Keratinocyte (primary cell): Measurements from ENCODE around the gene CEP57L1. TPM values are rescaled to one million over a fixed set of nuclear protein-coding genes. Genes with fewer than 3 reads are reported as not detected.
A peak's percentile ranks its signal among the peaks of the same experiment; 100 is the strongest.

Source experiments
- DNase-seq: peaks from one replicate; pipeline ENCODE4 v3.0.0-alpha.2; 2011; ENCODE audit warnings: low read depth, missing footprints, low spot score
- FAIRE-seq: peaks from 2 replicates; lab custom pipeline; 2011; peaks lifted over from hg19 to GRCh38; lab: Jason Lieb, UNC
- H2AFZ ChIP-seq: 2 replicates; pipeline ENCODE4 v1.6.0; 2012; ENCODE audit warnings: low read length, control low read depth, inconsistent platforms; ENCODE audit not compliant: control insufficient read depth
- H3K27ac ChIP-seq: 2 replicates; pipeline ENCODE4 v1.5.1; 2011; ENCODE audit warnings: low read length; ENCODE audit not compliant: control insufficient read depth, insufficient read depth
- H3K27me3 ChIP-seq: 3 replicates; pipeline ENCODE4 v1.6.0; 2011; ENCODE audit warnings: low read length; ENCODE audit not compliant: control insufficient read depth, insufficient read depth; ENCODE audit errors: extremely low read depth
- H3K36me3 ChIP-seq, 2 experiments: 2 replicates in 1 of 2; 3 replicates in 1 of 2; pipeline ENCODE4 v1.5.1; 2011; ENCODE audit warnings: low read length in 2 of 2, mild to moderate bottlenecking in 1 of 2; ENCODE audit not compliant: control insufficient read depth in 2 of 2, insufficient read depth in 2 of 2; ENCODE audit errors: extremely low read depth in 1 of 2
- H3K4me1 ChIP-seq: 3 replicates; pipeline ENCODE4 v1.5.1; 2011; ENCODE audit warnings: low read length; ENCODE audit not compliant: control insufficient read depth, insufficient read depth; ENCODE audit errors: extremely low read depth
- H3K4me2 ChIP-seq: 3 replicates; pipeline ENCODE4 v1.6.0; 2011; ENCODE audit warnings: low read depth, low read length; ENCODE audit not compliant: control insufficient read depth, insufficient read depth; ENCODE audit errors: extremely low read depth
- H3K4me3 ChIP-seq, 3 experiments: fragments of 200-600 bp in 1 of 3; sonication (generic) in 1 of 3; 2 replicates in 2 of 3; 3 replicates in 1 of 3; pipeline ENCODE4 v1.5.1; 2011 to 2016; ENCODE audit warnings: low read length in 3 of 3, mild to moderate bottlenecking in 3 of 3, control low read depth in 2 of 3, inconsistent platforms in 1 of 3, low read depth in 1 of 3, mixed read lengths in 1 of 3, mixed run types in 1 of 3, moderate library complexity in 1 of 3; ENCODE audit not compliant: control insufficient read depth in 2 of 3, insufficient read depth in 2 of 3; ENCODE audit errors: extremely low read depth in 1 of 3
- H3K79me2 ChIP-seq: 2 replicates; pipeline ENCODE4 v1.6.0; 2012; ENCODE audit warnings: low read length; ENCODE audit not compliant: control insufficient read depth, insufficient read depth
- H3K9ac ChIP-seq: 3 replicates; pipeline ENCODE4 v1.6.0; 2011; ENCODE audit warnings: low read length; ENCODE audit not compliant: control insufficient read depth, insufficient read depth; ENCODE audit errors: extremely low read depth
- H3K9me1 ChIP-seq: 3 replicates; pipeline ENCODE4 v1.6.0; 2011; ENCODE audit warnings: low read length; ENCODE audit not compliant: control insufficient read depth, insufficient read depth; ENCODE audit errors: extremely low read depth
- H3K9me3 ChIP-seq: 2 replicates; pipeline ENCODE4 v1.5.1; 2012; ENCODE audit warnings: low read depth, low read length; ENCODE audit not compliant: control insufficient read depth
- H4K20me1 ChIP-seq: 3 replicates; pipeline ENCODE4 v1.6.0; 2011; ENCODE audit warnings: low read length; ENCODE audit not compliant: control insufficient read depth, insufficient read depth; ENCODE audit errors: extremely low read depth
- EZH2 ChIP-seq: IDR thresholded peaks from one replicate; pipeline ENCODE4 v1.6.1; 2012; ENCODE audit warnings: inconsistent platforms, mild to moderate bottlenecking, low read length, moderate library complexity
- dilution Hi-C: fragments of 300-500 bp; cut with MboI; formaldehyde crosslinking; loops from one replicate; pipeline ENCODE4 v1.7.0; 2020; ENCODE audit warnings: low sequenced_read_pairs; ENCODE audit not compliant: extremely low pct_ligation_motif_present
- polyA plus RNA-seq, 5 experiments: library from polyadenylated mRNA; depleted of rRNA in 3 of 5; stranded (reverse) in 3 of 5; stranded (forward) in 1 of 5; unstranded in 1 of 5; fragments of >200 nt; gene quantifications; 1 replicate in 1 of 5; 2 replicates in 3 of 5; 3 replicates in 1 of 5; pipeline versions ENCODE4 v1.2.1 to v1.2.3, GENCODE V29; 2011 to 2012; ENCODE audit warnings: missing spikeins in 2 of 5, low read depth in 1 of 5, low replicate concordance in 1 of 5
- TF ChIP-seq, protein P1 (sequence below), 3 experiments: IDR thresholded peaks in 1 of 3; conservative IDR thresholded peaks in 1 of 3; optimal IDR thresholded peaks in 1 of 3; 2 replicates in 2 of 3; 3 replicates in 1 of 3; pipeline versions ENCODE3 to v1.5.1; 2011; ENCODE audit warnings: low read length in 3 of 3, mild to moderate bottlenecking in 3 of 3, moderate library complexity in 2 of 3, control low read depth in 1 of 3, inconsistent platforms in 1 of 3; ENCODE audit not compliant: insufficient read depth in 2 of 3; ENCODE audit errors: extremely low read depth in 1 of 3

The CEP57L1 gene
- polyA plus RNA-seq, 1 donor (not counting 4 experiments of a cell fraction or from before 2014, with no cell fraction given) = 14.2 TPM

- Histone ChIP-seq H3K79me2 (peaks cover 4% of the 10 kb centered on the region), H3K27ac (no peak overlapping the region), H3K4me2 (peak overlapping the region; percentile 70), H3K4me3 (peak overlapping the region in 2 of 3 experiments; percentile 29 to 43), H3K36me3 (no peaks in the 10 kb centered on the region), H3K9ac (no peak overlapping the region), H3K9me1 (no peaks in the 10 kb centered on the region), H2AFZ (peak overlapping the region; percentile 1), H3K27me3 (no peaks in the 10 kb centered on the region), H3K9me3 (no peaks in the 10 kb centered on the region), H3K4me1 (peaks cover 30% of the 10 kb centered on the region), H4K20me1 (no peaks in the 10 kb centered on the region)
- FAIRE-seq (peak; percentile 49), DNase-seq (no peak)
- TF ChIP-seq EZH2 = no peak
- TF ChIP-seq, protein P1, sequence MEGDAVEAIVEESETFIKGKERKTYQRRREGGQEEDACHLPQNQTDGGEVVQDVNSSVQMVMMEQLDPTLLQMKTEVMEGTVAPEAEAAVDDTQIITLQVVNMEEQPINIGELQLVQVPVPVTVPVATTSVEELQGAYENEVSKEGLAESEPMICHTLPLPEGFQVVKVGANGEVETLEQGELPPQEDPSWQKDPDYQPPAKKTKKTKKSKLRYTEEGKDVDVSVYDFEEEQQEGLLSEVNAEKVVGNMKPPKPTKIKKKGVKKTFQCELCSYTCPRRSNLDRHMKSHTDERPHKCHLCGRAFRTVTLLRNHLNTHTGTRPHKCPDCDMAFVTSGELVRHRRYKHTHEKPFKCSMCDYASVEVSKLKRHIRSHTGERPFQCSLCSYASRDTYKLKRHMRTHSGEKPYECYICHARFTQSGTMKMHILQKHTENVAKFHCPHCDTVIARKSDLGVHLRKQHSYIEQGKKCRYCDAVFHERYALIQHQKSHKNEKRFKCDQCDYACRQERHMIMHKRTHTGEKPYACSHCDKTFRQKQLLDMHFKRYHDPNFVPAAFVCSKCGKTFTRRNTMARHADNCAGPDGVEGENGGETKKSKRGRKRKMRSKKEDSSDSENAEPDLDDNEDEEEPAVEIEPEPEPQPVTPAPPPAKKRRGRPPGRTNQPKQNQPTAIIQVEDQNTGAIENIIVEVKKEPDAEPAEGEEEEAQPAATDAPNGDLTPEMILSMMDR (optimal IDR thresholded peaks at IDR 0.05 in 1 of 3, IDR thresholded peaks at IDR 0.05 in 1 of 3, conservative IDR thresholded peaks at IDR 0.05 in 1 of 3; ENCODE audit: extremely low read depth in 1 of 3, insufficient read depth in 2 of 3, low read length in 3 of 3) = no peak
- dilution Hi-C loops = no loop called here
Measured at GRCh38 chr6:109117346-109118035, 22.2 kb downstream of the CEP57L1 start.

DNA sequence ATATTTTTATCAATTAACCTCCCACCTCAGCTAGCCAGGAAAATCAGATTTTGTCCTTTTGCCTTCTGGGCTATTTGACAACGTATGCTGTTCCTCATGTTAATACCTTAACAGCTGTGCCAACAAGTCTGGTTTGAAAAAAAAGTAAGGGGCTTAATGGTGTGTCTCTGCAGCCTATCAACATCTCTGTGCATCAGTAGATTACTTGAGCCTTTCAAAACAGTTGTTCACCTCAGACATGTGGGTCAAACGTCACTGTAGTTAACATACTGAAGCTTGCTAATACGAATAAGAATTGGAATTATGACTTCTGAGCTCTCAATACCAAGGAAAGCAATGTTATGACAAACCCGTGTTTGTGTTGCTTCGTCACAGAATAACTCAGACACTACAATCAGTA is 23.0 kb downstream of the CEP57L1 start:
- no peak overlapping the region for H3K27ac ChIP-seq
- H3K4me2 ChIP-seq = no peak overlapping the region
- dilution Hi-C loops = no loop called here

More for the DNA sequence above, 23.0 kb downstream of the CEP57L1 start:
- Histone ChIP-seq H3K79me2 (peaks cover 6% of the 10 kb centered on the region), H3K9ac (no peak overlapping the region), H3K4me3 (no peak overlapping the region), H3K9me3 (no peaks in the 10 kb centered on the region), H3K36me3 (no peaks in the 10 kb centered on the region), H2AFZ (no peak overlapping the region), H3K4me1 (peaks cover 30% of the 10 kb centered on the region), H4K20me1 (no peaks in the 10 kb centered on the region), H3K9me1 (no peaks in the 10 kb centered on the region), H3K27me3 (no peaks in the 10 kb centered on the region)
- DNase-seq (no peak), FAIRE-seq (no peak)
- TF ChIP-seq, protein P1 (optimal IDR thresholded peaks at IDR 0.05 in 1 of 3, IDR thresholded peaks at IDR 0.05 in 1 of 3, conservative IDR thresholded peaks at IDR 0.05 in 1 of 3; ENCODE audit: extremely low read depth in 1 of 3, insufficient read depth in 2 of 3, low read length in 3 of 3) = no peak
- TF ChIP-seq EZH2 = no peak
